GM18858 (cell line): ENCODE measurements around the gene ZNF697.
"Not testable (repeated sequence)": the region's sequence is repeated elsewhere in the genome, so short reads cannot be mapped to it uniquely, and the experiment has no call there.

ENCODE experiments used
- ATAC-seq: cut with Tn5 transposase; IDR thresholded peaks from one replicate; pipeline ENCODE4 v1.9.1; 2021; ENCODE audit not compliant: unreplicated experiment

Gene ZNF697

DNA sequence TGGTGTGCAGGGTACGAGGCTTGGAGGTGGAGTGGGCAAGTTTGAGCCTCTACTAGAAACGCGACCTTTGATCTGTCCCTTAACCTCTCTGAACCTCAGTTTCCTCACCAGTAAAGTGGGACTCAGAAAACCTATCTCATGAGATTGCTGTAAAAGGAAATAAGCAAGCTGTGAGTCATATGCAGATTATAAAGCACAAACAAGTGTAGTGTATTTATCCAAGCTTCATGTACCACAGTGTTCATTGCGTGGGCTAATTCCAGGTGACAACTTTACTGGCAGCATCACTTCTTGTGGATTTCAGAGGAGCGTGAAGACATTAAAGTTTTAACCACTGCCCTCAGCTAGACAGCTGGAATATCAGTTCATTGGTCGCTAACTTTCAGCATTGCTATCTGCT, 44.4 kb downstream of the ZNF697 start:
- no peak for ATAC-seq

DNA sequence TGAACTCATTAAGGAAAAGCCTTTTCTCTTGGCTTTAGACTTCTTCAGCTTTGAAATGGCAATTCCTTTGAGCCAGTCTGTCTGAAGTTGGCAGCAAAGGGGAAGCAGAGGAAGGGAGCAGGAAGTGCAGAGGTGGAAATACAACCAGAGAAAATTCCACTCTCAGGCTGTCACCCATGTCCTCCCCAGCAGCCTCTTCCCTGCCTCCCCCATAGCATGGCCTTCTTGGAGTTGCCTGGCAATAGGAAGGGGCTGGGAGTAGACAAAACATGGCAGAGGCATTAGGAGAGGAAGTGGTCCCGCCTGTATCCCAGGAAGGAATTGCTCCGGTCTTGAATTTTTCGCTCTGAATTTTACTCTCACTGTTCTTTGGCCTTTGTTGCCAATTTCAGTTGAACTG, 44.8 kb downstream of the ZNF697 start:
- ATAC-seq, result not testable (repeated sequence)

DNA sequence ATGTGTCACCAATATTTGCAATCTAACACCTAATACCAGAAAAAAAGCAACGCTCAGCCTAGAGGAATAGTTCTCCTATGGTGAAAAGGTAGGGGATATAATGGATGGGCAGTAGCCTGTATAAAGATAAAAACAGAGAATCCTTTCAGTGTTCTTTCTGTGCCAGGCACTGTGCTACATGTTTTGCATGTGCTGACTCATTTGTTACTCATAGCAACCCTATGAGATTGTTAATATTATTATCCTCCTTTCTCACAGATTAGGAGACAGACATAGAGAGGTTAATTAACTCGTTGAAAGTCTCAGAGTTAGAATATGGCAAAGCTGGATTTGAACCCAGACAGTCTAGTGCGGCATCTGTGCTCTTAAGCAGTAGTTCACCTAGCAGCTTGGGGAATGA, 45.3 kb downstream of the ZNF697 start:
- ATAC-seq, result not testable (repeated sequence)

DNA sequence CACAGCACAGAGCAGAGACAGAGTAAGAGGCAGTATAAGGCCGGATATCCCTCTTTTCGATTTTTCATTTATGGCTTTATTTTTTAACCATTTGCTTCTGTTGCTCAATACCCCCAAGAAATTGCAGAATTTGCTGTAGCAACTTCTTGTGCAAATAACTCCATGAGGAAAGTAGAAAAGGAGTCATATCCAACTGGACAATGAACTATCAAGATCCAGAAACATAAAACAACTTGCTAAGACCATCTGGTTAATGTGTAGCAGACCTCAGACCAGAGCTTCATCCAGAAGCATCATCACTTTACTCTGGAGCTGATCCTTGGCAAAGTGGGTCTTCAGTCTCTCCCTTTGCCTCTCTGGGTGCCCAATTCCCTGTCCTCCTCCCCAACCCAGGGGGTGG, 45.9 kb downstream of the ZNF697 start:
- no peak for ATAC-seq

DNA sequence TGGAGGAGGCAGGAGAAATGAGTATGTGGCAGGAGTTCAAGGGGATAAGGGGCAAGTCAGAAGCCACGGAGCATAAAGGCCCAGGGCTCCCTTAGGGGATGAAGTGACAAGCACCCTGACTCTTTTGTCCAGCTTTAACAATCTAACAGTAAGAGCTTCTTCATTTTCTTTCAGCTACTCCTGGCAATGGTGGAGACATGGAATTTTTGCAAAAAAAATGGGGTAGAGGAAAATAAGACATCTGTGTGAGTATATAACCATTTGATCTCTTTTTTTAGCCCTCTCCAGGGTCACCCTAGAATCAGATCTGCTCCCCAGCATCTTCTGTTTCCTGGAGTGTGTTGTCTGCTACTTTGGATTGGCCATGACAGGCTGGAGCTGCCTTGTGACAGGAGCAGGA, 47.1 kb downstream of the ZNF697 start:
- no peak for ATAC-seq

DNA sequence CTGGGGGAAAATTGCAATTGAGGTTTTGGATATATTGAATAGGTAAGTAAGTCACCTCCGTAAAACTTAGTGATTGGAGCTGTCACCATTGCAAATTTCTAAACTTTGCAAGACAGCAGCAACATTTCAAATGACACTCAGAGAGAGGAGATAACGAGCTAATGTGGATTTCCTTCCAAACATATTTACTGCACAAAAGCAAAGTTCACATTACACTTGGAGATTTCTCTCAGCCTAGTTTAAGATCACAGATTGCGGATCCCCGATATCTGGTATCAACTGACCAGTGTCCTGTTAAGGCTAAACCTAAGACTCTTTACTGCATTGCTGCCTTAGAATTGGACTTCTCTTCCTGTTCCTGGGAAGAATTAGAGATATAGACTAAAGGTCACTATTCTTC, 47.5 kb downstream of the ZNF697 start:
- ATAC-seq, result no peak

DNA sequence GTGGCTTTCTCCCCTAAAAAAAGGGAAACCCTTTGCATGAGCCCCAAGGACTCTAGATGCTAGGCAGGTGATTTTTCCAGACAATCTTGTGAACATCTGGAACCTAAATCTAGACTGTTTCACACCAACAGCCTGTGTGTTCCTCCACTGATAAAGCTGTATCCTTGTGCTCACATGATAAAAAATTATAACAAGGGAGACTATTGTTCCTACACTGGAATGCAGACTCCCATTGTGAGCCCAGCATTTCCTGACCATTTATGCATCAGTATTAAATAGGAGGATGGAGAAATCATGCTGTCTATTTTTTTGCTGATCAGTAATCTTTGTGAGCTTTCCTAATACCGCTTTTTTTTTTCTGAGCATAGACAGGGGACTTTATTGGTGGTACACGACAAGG, 52.5 kb downstream of the ZNF697 start:
- ATAC-seq, result no peak

DNA sequence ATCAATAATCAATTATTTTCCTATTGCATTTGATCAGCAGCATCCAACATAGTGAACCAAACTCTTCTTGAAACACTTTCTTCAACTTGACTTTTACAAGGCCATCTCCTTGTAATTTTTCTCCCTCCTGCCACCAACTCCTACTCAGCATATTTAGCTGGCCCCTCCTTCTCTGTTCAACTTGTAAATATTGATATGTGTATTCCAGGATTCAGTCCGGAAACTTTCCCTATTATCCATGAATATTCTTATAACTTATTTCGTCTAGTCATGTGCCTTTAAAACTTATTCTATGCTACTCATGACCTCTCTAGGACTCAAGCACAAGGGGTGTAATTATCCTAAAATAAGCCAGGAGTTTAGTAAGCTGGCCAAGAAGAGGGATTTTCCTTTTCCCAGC, 52.9 kb downstream of the ZNF697 start:
- no peak for ATAC-seq

DNA sequence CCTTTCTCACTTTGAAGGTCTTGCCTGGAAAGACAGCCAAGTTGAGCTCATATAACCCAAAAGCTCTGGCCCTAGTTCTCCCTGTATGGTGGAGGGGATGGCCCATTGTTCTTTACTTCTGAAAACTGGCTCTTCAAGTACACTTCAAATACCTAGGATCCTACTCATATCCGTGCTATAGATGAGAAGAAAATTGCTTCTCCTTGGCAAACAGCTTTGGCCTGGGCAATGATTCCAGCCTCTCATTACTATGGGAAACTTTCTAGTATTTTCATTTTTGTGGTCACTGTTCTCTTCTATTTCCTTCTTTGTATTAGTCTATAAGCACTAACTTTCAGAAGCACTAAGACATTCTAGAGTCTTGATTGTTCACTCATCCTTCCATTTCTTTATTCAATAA, 53.7 kb downstream of the ZNF697 start:
- ATAC-seq, result no peak

DNA sequence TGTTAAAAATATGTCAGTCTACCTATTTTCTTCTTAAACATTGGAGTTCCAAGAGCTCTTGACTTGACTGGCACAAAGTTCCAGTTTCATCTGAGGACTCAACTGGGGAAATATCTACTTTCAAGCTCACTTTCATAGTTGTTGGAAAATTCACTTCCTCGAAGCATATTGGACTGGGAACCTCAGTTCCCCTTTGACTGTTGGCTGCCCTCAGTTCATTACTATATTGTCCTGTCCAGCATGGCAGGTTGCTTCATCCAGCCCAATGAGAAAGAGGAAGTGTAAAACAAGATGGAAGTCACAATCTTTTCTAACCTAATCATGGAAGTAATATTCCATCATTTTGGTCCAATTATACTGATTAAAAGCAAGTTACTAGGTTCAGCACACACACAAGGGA, 54.3 kb downstream of the ZNF697 start:
- no peak for ATAC-seq

DNA sequence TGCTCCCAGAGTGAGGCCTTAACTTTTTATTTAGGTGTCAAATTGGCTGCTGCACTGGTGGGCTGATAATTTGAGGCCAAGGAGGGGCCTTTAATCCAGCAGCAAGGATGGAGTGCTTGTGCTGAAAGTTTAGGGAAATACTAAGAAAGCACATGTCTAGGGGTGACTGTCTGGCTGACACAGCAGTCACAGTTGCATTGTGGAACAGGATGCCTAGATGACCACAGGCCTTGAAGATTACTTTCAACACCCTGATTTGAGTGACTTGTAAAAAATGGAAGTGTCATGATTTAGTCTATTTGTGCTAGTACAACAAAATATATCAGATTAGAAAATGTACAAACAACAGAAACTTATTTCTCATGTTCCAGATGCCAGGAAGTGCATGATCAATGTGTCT, 57.7 kb downstream of the ZNF697 start:
- no peak for ATAC-seq

DNA sequence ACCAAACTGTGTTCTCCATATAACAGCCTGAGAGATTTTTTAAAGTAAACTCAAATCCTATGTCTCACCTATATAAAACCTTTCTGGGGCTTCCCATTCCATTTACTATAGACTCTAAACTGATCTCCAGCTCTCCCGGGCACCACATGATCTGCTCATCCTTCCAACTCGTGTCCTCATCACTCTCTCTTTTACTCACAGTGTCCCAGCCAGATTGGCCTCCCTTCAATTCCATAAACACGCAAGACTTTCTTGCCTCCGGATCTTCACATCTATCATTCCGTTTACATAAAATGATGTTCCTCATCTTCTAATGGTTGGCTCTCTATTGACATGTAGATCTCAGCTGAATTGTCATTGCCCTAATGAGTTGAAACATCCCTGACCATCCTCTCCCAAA, 59.4 kb downstream of the ZNF697 start:
- no peak for ATAC-seq

DNA sequence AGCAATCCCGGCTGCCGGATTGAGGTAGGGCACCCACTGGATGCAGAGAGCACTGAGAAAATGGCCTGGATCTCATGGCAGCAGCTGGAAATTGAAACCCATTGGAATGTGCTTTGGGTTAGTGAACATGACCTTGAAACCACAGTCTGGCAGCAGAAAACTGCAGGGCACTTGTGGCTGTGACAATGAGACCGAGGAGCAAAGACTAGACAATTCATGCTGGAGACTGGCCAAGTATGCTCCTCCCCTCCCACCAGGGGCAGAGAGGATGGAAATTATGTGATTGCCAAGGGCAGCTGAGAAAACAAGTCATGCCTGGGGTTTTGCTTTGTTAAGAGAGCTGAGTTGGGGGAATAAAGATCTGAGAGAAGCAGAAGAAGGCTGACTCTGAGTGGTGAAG, 60.7 kb downstream of the ZNF697 start:
- no peak for ATAC-seq

DNA sequence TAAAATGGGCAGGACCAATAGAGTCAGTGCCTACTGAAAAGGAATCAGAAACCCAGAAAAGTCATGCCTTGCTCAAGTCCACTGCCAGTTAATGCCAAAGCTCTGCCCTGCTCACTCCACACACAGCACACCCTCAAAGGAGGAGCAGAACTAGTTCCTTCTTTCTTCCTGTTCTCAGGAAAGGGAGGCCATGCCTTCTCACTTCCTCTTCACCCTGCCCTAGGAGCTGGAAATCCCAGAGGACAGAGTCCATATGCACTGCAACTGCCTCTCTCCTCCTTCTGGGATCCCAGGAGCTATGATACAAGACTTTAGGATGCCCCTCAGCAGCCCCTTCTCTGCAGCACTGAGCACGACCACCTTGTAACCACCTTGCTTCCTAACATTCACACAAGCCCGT, 62.3 kb downstream of the ZNF697 start:
- not testable (repeated sequence) for ATAC-seq

DNA sequence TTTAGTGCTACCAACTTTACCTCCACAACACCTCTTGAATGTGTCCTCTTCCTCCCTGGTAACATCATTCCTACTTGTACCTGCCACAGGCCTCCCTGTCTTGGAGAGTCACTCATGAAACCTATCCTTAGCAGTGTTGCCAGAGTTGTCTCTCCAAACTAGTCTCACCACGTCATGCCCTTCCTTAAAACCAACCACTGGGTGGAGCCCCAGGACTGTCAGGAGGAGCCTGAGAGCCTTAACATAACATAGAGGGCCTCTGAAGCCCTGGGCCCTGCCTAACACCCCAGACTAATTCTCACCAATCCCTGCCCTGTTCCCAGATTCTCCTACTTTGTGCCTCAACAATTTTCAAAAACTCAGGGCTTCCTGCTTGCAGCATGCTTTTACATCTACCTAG, 65.3 kb downstream of the ZNF697 start:
- ATAC-seq, result no peak

DNA sequence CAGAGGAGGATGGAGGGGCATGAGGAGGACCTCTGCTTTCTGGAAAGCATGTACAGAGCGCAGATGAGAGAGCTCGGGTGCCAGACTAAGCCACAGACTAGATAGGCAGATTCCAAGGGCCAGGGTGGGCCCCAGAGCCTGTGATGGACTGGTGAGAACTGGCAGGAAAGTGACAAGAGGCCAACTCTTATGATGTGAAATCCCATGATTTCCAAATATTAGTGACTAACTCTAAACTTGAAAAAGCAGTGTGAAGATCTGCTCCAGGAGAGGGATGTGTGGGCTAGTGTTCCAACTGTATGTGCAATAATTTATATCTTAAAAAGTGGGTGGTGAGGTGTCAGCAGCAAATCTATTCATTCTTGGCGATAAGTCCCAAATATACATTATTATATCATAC, 67.0 kb downstream of the ZNF697 start:
- not testable (repeated sequence) for ATAC-seq

DNA sequence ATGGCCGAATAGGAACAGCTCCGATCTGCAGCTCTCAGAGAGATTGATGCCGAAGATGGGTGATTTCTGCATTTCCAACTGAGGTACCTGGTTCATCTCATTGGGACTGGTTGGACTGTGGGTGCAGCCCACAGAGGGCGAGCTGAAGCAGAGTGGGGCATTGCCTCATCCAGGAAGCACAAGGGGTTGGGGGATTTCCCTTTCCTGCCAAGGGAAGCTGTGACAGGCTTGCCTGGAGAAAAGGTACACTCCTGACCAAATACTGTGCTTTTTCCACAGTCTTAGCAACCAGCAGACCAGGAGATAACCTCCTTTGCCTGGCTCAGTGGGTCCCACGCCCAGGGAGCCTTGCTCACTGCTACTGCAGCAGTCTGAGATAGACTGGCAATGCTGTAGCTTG, 74.2 kb downstream of the ZNF697 start:
- no peak for ATAC-seq

DNA sequence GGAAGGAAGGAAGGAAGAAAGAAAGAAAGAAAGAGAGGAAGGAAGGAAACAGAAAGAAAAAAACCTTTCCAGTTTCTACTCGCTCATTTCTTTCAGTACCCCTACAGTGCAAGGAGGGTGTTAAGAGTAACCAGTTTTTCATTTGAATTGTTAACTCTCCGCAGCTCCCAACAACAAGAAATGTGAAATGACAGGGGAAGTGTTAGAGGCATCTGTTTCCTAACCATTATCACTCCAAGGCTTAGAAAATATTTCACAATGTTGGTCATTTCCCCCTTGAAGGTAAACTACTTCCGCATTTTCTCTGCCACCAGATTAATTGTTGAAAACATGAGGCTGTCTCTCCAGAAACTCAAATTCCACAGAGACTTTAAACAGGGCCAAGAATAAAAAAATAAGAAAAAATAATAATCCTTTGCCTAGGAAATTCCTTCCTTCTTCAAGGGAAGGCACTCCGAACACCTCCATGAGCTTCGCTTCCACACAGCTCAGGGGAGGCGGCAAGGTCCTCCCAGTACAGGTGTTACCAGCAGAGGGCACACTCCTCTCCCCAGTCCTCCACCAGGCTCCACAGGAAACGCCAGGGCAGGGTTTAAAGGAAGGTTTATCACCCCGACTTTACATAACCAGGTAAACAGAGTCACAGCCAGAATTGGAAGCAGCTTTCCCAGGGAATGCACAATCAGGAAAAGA, 78.0 kb downstream of the ZNF697 start:
- not testable (repeated sequence) for ATAC-seq
